PC-9 (cell line): ENCODE data around the gene MIER3.

ENCODE experiments used
- CTCF ChIP-seq: fragments of 200-600 bp; sonication (generic); conservative IDR thresholded peaks from 2 replicates; pipeline ENCODE4 v1.6.1; 2017; ENCODE audit warnings: mixed run types, antibody characterized with exemption, mild to moderate bottlenecking, moderate library complexity
- EZH2 ChIP-seq: fragments of 200-600 bp; sonication (generic); IDR thresholded peaks from 2 replicates; pipeline ENCODE4 v1.8.0; 2017; ENCODE audit warnings: antibody characterized with exemption, low read depth

DNA sequence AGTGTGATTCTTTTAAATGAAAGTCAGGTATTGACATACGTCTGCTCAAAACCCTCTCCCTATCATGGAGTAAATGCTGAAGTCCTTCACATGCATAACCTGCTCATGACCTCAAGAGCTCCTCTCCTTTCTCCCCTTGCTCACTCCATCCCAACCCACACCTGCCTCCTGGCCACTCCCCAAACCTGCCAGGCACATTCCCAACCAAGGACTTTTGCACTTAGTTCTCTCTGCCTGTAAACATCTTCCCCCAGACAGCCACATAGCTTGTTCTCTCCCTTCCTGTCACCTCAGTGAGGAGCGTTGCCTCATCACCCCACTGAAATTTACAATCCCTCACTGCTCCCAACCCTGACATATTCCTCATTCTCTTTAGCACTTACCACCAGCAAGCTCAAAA, 33.9 kb downstream of the MIER3 start:
- TF ChIP-seq CTCF (no peak), EZH2 (no peak)
